Measurements from ENCODE around the gene DENND2C. TPM values are rescaled to one million over a fixed set of nuclear protein-coding genes. Genes with fewer than 3 reads are reported as not detected.

The DENND2C gene
- polyA plus RNA-seq, 4 donors: 3.4 to 4.7 (median 4.3) TPM

GRCh38 chr1:114552106-114552639 lies 117.7 kb downstream of the DENND2C start:
- no peak for DNase-seq (ENCODE audit: low read depth in 4 of 4, low spot score in 3 of 4)

DNA sequence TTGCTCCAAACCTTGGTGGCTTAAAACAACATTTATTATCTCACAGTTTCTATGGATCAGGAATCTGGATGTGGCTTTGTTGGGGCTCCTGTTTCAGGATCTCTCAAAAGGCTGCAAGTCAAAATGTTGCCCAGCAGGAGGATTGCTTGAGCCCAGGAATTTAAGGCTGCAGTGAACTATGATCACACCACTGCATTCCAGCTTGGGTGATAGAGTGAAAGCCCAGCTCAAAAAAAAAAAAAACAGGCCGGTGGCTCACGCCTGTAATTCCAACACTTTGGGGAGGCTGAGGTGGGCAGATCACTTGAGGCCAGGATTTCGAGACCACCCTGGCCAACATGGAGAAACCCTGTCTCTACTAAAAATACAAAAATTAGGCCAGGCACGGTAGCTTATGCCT lies 118.4 kb downstream of the DENND2C start:
- DNase-seq (ENCODE audit: low read depth in 4 of 4, low spot score in 3 of 4): no peak

DNA sequence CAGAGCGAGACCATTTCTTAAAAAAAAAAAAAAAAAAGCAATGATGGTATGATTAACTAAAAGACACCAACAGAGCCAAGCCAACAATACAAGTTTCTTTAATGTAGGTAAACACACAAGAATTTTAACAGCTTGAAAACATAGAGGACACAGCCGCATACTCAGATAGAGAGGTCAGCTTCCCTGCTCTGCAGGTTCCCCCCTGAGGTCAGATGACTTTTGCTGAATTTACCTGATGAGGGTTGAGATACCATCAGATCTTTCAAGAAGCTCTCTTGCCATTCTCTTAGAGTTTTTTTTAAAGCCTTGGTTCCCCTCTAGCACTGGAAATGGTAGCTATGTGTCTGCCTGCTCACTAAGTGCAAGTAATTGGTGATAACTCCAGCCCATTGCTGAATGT lies 119.5 kb downstream of the DENND2C start:
- no peak for DNase-seq (ENCODE audit: low read depth in 4 of 4, low spot score in 3 of 4)

DNA sequence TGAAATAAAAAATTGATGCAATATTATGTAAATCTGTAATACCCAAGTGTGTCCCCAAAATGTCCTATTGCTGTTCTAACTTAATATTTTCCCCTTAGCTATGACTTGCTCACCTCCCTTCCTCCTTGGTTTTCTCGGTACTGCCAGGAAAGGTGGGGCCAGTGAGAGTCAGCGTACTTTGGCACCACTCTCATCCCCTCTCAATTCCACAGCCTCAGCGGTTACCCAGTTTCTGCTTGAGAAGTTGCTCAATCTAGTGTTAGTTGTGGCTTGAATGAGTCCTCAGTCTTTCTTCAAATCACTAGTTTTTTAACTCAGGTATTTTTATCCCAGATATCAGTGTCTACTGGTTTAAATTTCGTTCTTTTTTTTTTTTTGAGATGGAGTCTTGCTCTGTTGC lies 120.7 kb downstream of the DENND2C start:
- DNase-seq (ENCODE audit: low read depth in 4 of 4, low spot score in 3 of 4): no peak

- DNase-seq (ENCODE audit: low read depth in 4 of 4, low spot score in 3 of 4): no peak
These were observed 122.8 kb downstream of the DENND2C start for GRCh38 chr1:114547076-114547475.

DNA sequence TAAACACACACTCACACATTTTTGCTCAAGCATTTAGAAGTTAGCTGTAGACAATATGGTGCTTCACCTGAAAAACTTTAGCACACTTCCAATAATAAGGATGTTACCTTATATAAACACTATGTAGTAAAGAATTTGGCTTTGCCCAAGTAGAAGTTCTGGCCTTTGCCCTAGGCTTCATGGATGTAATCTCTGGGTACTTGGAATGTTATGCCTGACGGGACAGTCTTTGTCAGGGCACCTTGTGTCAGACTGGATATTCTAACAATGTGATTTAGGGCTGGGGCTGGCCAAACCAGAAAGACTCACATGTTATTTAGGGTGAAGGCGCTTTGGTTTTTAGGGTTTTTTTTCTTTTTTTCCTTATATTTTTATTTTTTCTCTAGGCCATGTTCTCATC lies 124.1 kb downstream of the DENND2C start:
- no peak for DNase-seq (ENCODE audit: low read depth in 4 of 4, low spot score in 3 of 4)

GRCh38 chr1:114545315-114545714 lies 124.5 kb downstream of the DENND2C start:
- no peak for DNase-seq (ENCODE audit: low read depth in 4 of 4, low spot score in 3 of 4)

DNA sequence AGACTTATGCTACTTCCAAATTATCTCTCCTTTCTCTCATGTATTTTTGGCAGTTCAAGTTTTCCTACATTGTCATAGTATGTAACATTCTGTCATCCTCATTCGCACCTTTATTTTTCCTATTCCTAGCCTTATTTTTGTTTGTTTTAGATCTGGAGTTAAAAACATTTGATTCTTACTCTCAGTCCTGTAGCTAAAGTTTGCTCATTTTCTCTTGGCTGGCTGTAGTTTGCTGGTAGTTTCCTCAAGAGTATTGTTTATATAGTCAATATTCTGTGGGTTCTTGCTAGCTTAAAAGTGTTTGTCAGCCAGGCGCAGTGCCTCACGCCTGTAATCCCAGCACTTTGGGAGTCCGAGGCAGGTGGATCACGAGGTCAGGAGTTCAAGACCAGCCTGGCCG lies 129.0 kb downstream of the DENND2C start:
- no peak for DNase-seq (ENCODE audit: low read depth in 4 of 4, low spot score in 3 of 4)

GRCh38 chr1:114540272-114540671 lies 129.6 kb downstream of the DENND2C start:
- no peak for DNase-seq (ENCODE audit: low read depth in 4 of 4, low spot score in 3 of 4)

DNA sequence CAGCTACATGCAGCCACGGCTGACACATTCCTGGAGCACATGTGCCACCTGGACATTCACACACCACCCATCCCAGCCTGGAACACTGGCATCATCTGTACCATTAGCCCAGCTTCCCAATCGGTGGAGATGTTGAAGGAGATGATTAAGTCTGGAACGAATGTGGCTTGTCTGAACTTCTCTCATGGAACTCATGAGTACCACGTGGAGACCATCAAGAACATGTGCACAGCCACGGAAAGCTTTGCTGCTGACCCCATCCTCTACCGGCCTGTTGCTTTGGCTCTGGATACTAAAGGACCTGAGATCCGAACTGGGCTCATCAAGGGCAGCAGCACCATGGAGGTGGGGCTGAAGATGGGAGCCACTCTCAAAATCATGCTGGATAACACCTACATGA lies 133.8 kb downstream of the DENND2C start:
- no peak for DNase-seq (ENCODE audit: low read depth in 4 of 4, low spot score in 3 of 4)

- no peak for DNase-seq (ENCODE audit: low read depth in 4 of 4, low spot score in 3 of 4)
These were observed 134.4 kb downstream of the DENND2C start for GRCh38 chr1:114535401-114535800.

Other genes starting within 250 kb of the DENND2C start
- 10 to 100 TPM; 40.4 to 66.2 (median 54.8) TPM for gene TRIM33, start 158.8 kb downstream of the DENND2C start, polyA plus RNA-seq (ENCODE audit: insufficient read length in 4 of 4)
- 10 to 100 TPM; 52.8 to 75.3 (median 60.6) TPM for gene BCAS2, start 88.4 kb downstream of the DENND2C start, polyA plus RNA-seq (ENCODE audit: insufficient read length in 4 of 4)
- gene AMPD1, start 25.5 kb upstream of the DENND2C start, polyA plus RNA-seq (ENCODE audit: insufficient read length in 4 of 4): not detected
- gene NRAS, start 46.7 kb upstream of the DENND2C start, polyA plus RNA-seq (ENCODE audit: insufficient read length in 4 of 4): 10 to 100 TPM; 50.8 to 78.4 (median 68.2) TPM
- gene CSDE1, start 87.9 kb upstream of the DENND2C start, polyA plus RNA-seq (ENCODE audit: insufficient read length in 4 of 4): 100 to 1,000 TPM; 378 to 499 (median 442) TPM
- gene SIKE1, start 110.6 kb upstream of the DENND2C start, polyA plus RNA-seq (ENCODE audit: insufficient read length in 4 of 4): 10 to 100 TPM; 48.6 to 61.3 (median 54.6) TPM
- gene SYCP1, start 184.8 kb upstream of the DENND2C start, polyA plus RNA-seq (ENCODE audit: insufficient read length in 4 of 4): under 1 TPM; 0.19 to 0.79 (median 0.34) TPM